ENCODE data around the gene STAB2. TPM values are rescaled to one million over a fixed set of nuclear protein-coding genes. Genes with fewer than 3 reads are reported as not detected.

The STAB2 gene
- total RNA-seq, 1 donor from 2014 or later: not detected

- H3K4me3 Mint-ChIP-seq (ENCODE audit: unreplicated experiment): no peak overlapping the region
- no peak for DNase-seq (ENCODE audit: low spot score)
These were observed 109.0 kb downstream of the STAB2 start for GRCh38 chr12:103696101-103696500.

GRCh38 chr12:103697971-103698751 is 111.1 kb downstream of the STAB2 start:
- Mint-ChIP-seq H3K4me3 (ENCODE audit: unreplicated experiment) (no peak overlapping the region), H3K4me1 (ENCODE audit: low read depth) (peaks cover 5% of the 10 kb centered on the region), H3K27me3 (ENCODE audit: low read depth) (peaks cover 46% of the 10 kb centered on the region), H3K36me3 (ENCODE audit: low read depth) (no peaks in the 10 kb centered on the region), H3K27ac (ENCODE audit: unreplicated experiment) (no peak overlapping the region), H3K9me3 (ENCODE audit: low read depth) (no peaks in the 10 kb centered on the region)
- no peak for TF ChIP-seq CTCF (IDR thresholded peaks at IDR 0.05)
- DNase-seq (ENCODE audit: low spot score): no peak

More at GRCh38 chr12:103696101-103696500, 109.0 kb downstream of the STAB2 start:
- peaks cover 5% of the 10 kb centered on the region for H3K4me1 Mint-ChIP-seq (ENCODE audit: low read depth)
- H3K36me3 Mint-ChIP-seq (ENCODE audit: low read depth): no peaks in the 10 kb centered on the region
- no peak overlapping the region for H3K27ac Mint-ChIP-seq (ENCODE audit: unreplicated experiment)
- peaks cover 49% of the 10 kb centered on the region for H3K27me3 Mint-ChIP-seq (ENCODE audit: low read depth)
- no peak for TF ChIP-seq CTCF (IDR thresholded peaks at IDR 0.05)
- H3K9me3 Mint-ChIP-seq (ENCODE audit: low read depth): no peaks in the 10 kb centered on the region

- Mint-ChIP-seq H3K27ac (ENCODE audit: unreplicated experiment) (no peak overlapping the region), H3K4me1 (ENCODE audit: low read depth) (peaks cover 5% of the 10 kb centered on the region), H3K36me3 (ENCODE audit: low read depth) (no peaks in the 10 kb centered on the region), H3K9me3 (ENCODE audit: low read depth) (no peaks in the 10 kb centered on the region), H3K27me3 (ENCODE audit: low read depth) (peaks cover 46% of the 10 kb centered on the region), H3K4me3 (ENCODE audit: unreplicated experiment) (no peak overlapping the region)
- no peak for DNase-seq (ENCODE audit: low spot score)
- no peak for TF ChIP-seq CTCF (IDR thresholded peaks at IDR 0.05)
These were observed 111.9 kb downstream of the STAB2 start for GRCh38 chr12:103698752-103699560.

- DNase-seq (ENCODE audit: low spot score): no peak
- no peaks in the 10 kb centered on the region for H3K9me3 Mint-ChIP-seq (ENCODE audit: low read depth)
- no peak for TF ChIP-seq CTCF (IDR thresholded peaks at IDR 0.05)
- H3K36me3 Mint-ChIP-seq (ENCODE audit: low read depth): no peaks in the 10 kb centered on the region
- H3K27me3 Mint-ChIP-seq (ENCODE audit: low read depth): peaks cover 34% of the 10 kb centered on the region
- H3K4me3 Mint-ChIP-seq (ENCODE audit: unreplicated experiment): no peak overlapping the region
- H3K27ac Mint-ChIP-seq (ENCODE audit: unreplicated experiment): no peak overlapping the region
- H3K4me1 Mint-ChIP-seq (ENCODE audit: low read depth): no peaks in the 10 kb centered on the region
These were observed 118.0 kb downstream of the STAB2 start for GRCh38 chr12:103705098-103705497.

- Mint-ChIP-seq H3K27ac (ENCODE audit: unreplicated experiment) (no peak overlapping the region), H3K4me1 (ENCODE audit: low read depth) (no peaks in the 10 kb centered on the region), H3K9me3 (ENCODE audit: low read depth) (no peaks in the 10 kb centered on the region), H3K27me3 (ENCODE audit: low read depth) (peaks cover 38% of the 10 kb centered on the region), H3K36me3 (ENCODE audit: low read depth) (no peaks in the 10 kb centered on the region), H3K4me3 (ENCODE audit: unreplicated experiment) (no peak overlapping the region)
- DNase-seq (ENCODE audit: low spot score): no peak
- TF ChIP-seq CTCF (IDR thresholded peaks at IDR 0.05): peak; percentile 11
These were observed 118.9 kb downstream of the STAB2 start for GRCh38 chr12:103705927-103706326.

All from chondrocyte (in vitro differentiated cells).